ENCODE data around the gene MBD6. TPM values are rescaled to one million over a fixed set of nuclear protein-coding genes. Genes with fewer than 3 reads are reported as not detected.
"Not testable (repeated sequence)": the region's sequence is repeated elsewhere in the genome, so short reads cannot be mapped to it uniquely, and the experiment has no call there.

The MBD6 gene
- total RNA-seq, 1 donor from 2014 or later = 3.6 TPM

GRCh38 chr12:57564178-57564740 is 41.6 kb downstream of the MBD6 start:
- H3K36me3 ChIP-seq = no peaks in the 10 kb centered on the region
- no peaks in the 10 kb centered on the region for H3K27me3 ChIP-seq
- no peaks in the 10 kb centered on the region for H3K4me1 ChIP-seq
- no peaks in the 10 kb centered on the region for H4K20me1 ChIP-seq (ENCODE audit: low read depth)
- no peak for DNase-seq (ENCODE audit: low spot score)
- no peak overlapping the region for H2AFZ ChIP-seq (replicated peaks)
- peaks cover 10% of the 10 kb centered on the region for H3K36me3 Mint-ChIP-seq
- no peaks in the 10 kb centered on the region for H3F3A ChIP-seq (ENCODE audit: low read depth)
- peaks cover 7% of the 10 kb centered on the region for H3K27me3 Mint-ChIP-seq (ENCODE audit: insufficient read depth, low read depth)
- H3K9me3 Mint-ChIP-seq = no peaks in the 10 kb centered on the region
- no peak for TF ChIP-seq EZH2 (IDR thresholded peaks at IDR 0.05)
- TF ChIP-seq, protein P1, sequence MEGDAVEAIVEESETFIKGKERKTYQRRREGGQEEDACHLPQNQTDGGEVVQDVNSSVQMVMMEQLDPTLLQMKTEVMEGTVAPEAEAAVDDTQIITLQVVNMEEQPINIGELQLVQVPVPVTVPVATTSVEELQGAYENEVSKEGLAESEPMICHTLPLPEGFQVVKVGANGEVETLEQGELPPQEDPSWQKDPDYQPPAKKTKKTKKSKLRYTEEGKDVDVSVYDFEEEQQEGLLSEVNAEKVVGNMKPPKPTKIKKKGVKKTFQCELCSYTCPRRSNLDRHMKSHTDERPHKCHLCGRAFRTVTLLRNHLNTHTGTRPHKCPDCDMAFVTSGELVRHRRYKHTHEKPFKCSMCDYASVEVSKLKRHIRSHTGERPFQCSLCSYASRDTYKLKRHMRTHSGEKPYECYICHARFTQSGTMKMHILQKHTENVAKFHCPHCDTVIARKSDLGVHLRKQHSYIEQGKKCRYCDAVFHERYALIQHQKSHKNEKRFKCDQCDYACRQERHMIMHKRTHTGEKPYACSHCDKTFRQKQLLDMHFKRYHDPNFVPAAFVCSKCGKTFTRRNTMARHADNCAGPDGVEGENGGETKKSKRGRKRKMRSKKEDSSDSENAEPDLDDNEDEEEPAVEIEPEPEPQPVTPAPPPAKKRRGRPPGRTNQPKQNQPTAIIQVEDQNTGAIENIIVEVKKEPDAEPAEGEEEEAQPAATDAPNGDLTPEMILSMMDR (IDR thresholded peaks at IDR 0.05) = no peak
- TF ChIP-seq EZH2phosphoT487 (IDR thresholded peaks at IDR 0.05) = no peak
- no peak overlapping the region for H3K4me3 Mint-ChIP-seq
- no peak overlapping the region for H3K27ac Mint-ChIP-seq
- no peak overlapping the region for H3K4me2 ChIP-seq
- no peak overlapping the region for H3K9ac ChIP-seq
- no peak overlapping the region for H3K27ac ChIP-seq
- H3K79me2 ChIP-seq (ENCODE audit: low read depth) = peaks cover 12% of the 10 kb centered on the region
- H3K4me3 ChIP-seq = no peak overlapping the region
- H3K9me3 ChIP-seq (ENCODE audit: low read depth) = no peaks in the 10 kb centered on the region
- H3K4me1 Mint-ChIP-seq = no peaks in the 10 kb centered on the region

- TF ChIP-seq EZH2 (IDR thresholded peaks at IDR 0.05) (no peak), EZH2phosphoT487 (IDR thresholded peaks at IDR 0.05) (no peak)
- TF ChIP-seq, protein P1 (IDR thresholded peaks at IDR 0.05) = no peak
- Histone ChIP-seq H3K27me3 (no peaks in the 10 kb centered on the region), H3K27ac (no peak overlapping the region), H3K36me3 (no peaks in the 10 kb centered on the region), H3K4me3 (no peak overlapping the region), H2AFZ (replicated peaks) (no peak overlapping the region), H3K9ac (no peak overlapping the region), H3K9me3 (ENCODE audit: low read depth) (no peaks in the 10 kb centered on the region), H3K4me2 (no peak overlapping the region), H3K79me2 (ENCODE audit: low read depth) (no peaks in the 10 kb centered on the region), H3F3A (ENCODE audit: low read depth) (no peaks in the 10 kb centered on the region), H3K4me1 (no peaks in the 10 kb centered on the region), H4K20me1 (ENCODE audit: low read depth) (no peaks in the 10 kb centered on the region)
- Mint-ChIP-seq H3K9me3 (no peaks in the 10 kb centered on the region), H3K36me3 (peaks cover 7% of the 10 kb centered on the region), H3K4me3 (no peak overlapping the region), H3K27ac (no peak overlapping the region), H3K27me3 (ENCODE audit: insufficient read depth, low read depth) (peaks cover 7% of the 10 kb centered on the region), H3K4me1 (no peaks in the 10 kb centered on the region)
- no peak for DNase-seq (ENCODE audit: low spot score)
These were observed 46.2 kb downstream of the MBD6 start for GRCh38 chr12:57568838-57569237.

DNA sequence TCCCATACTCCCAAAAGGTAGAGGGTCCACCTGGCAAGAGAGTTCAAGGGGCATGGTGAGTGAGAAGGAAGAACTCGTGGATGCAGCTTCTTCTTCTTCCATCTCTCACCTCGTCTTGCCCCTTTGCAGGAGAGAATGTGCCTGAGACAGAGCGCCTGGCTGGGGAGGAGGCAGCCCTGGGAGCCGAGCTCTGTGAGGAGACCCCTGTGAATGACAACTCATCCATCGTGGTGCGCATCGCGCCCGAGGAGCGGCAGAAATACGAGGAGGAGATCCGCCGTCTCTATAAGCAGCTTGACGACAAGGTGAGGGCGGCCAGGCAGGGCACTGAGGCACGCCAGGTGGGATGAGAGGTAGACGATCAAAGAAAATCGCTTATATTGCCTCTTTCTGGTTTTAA is 47.2 kb downstream of the MBD6 start:
- no peaks in the 10 kb centered on the region for H3K36me3 ChIP-seq
- no peak for DNase-seq (ENCODE audit: low spot score)
- peaks cover 1% of the 10 kb centered on the region for H3K36me3 Mint-ChIP-seq

GRCh38 chr12:57570438-57570837 is 47.8 kb downstream of the MBD6 start:
- not testable (repeated sequence) for H3K36me3 Mint-ChIP-seq; H3K36me3 ChIP-seq; H3K27me3 Mint-ChIP-seq (ENCODE audit: insufficient read depth, low read depth); H3K4me3 ChIP-seq; H3K9me3 ChIP-seq (ENCODE audit: low read depth); H3K9ac ChIP-seq; H4K20me1 ChIP-seq (ENCODE audit: low read depth); DNase-seq (ENCODE audit: low spot score); H3K4me1 Mint-ChIP-seq; H3K27ac Mint-ChIP-seq; H3K4me2 ChIP-seq; H3K9me3 Mint-ChIP-seq; H3F3A ChIP-seq (ENCODE audit: low read depth); H3K4me3 Mint-ChIP-seq; H3K27me3 ChIP-seq; H2AFZ ChIP-seq (replicated peaks); H3K27ac ChIP-seq; H3K4me1 ChIP-seq; H3K79me2 ChIP-seq (ENCODE audit: low read depth)

More for the DNA sequence above, 47.2 kb downstream of the MBD6 start:
- Histone ChIP-seq H4K20me1 (ENCODE audit: low read depth) (no peaks in the 10 kb centered on the region), H3K79me2 (ENCODE audit: low read depth) (no peaks in the 10 kb centered on the region), H3K4me3 (no peak overlapping the region), H3K4me1 (no peaks in the 10 kb centered on the region), H3K27me3 (no peaks in the 10 kb centered on the region), H2AFZ (replicated peaks) (no peak overlapping the region), H3K4me2 (no peak overlapping the region), H3K9me3 (ENCODE audit: low read depth) (no peaks in the 10 kb centered on the region), H3K9ac (no peak overlapping the region), H3K27ac (no peak overlapping the region), H3F3A (ENCODE audit: low read depth) (no peaks in the 10 kb centered on the region)
- TF ChIP-seq EZH2phosphoT487 (IDR thresholded peaks at IDR 0.05) (no peak), EZH2 (IDR thresholded peaks at IDR 0.05) (no peak)
- H3K4me3 Mint-ChIP-seq = peak overlapping the region; percentile 36
- peaks cover 2% of the 10 kb centered on the region for H3K27me3 Mint-ChIP-seq (ENCODE audit: insufficient read depth, low read depth)
- no peaks in the 10 kb centered on the region for H3K9me3 Mint-ChIP-seq
- no peaks in the 10 kb centered on the region for H3K4me1 Mint-ChIP-seq
- H3K27ac Mint-ChIP-seq = no peak overlapping the region

Data from neural progenitor cell (in vitro differentiated cells).